Measurements from ENCODE around the gene DGAT2.
A peak's percentile ranks its signal among the peaks of the same experiment; 100 is the strongest.
"Not testable (repeated sequence)": the region's sequence is repeated elsewhere in the genome, so short reads cannot be mapped to it uniquely, and the experiment has no call there.

DGAT2 gene, protein sequence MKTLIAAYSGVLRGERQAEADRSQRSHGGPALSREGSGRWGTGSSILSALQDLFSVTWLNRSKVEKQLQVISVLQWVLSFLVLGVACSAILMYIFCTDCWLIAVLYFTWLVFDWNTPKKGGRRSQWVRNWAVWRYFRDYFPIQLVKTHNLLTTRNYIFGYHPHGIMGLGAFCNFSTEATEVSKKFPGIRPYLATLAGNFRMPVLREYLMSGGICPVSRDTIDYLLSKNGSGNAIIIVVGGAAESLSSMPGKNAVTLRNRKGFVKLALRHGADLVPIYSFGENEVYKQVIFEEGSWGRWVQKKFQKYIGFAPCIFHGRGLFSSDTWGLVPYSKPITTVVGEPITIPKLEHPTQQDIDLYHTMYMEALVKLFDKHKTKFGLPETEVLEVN

DNA sequence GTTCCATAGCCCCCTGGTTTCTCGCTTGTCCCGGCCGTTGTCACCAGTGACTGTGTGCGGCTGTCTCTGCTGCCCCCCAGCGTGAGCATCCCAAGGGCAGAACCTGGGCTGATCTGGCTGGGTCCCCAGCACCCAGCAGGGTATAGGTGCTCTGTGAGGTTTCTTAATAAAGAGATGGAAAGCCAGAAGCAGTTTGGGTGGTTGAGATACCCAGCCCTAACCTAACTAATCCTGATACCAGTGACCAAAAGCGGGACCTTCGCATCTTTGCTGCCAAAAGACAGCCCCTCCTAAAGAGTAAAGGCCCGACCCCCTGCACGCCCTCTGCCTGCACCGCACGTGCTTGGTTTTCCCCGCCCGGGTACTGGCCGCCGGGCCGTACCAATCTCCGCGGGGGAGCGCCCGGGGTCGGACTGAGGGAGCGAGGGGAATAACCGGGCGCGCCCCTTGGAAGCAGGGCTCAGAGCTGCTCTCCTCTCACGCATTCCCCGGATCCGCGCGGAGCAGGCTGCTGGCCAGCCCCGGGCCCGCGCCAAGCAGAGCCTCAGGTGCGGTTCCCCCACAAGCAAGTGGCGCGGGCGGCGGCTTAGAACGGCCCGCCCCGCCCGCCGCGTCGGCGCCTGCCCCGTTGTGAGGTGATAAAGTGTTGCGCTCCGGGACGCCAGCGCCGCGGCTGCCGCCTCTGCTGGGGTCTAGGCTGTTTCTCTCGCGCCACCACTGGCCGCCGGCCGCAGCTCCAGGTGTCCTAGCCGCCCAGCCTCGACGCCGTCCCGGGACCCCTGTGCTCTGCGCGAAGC is at the start of gene DGAT2:
Gene DGAT2 (plus strand): TSS at position 667 of the 797 bp plus-strand sequence. CDS start 214 bp downstream, outside the sequence.
- peak; percentile 70 for DNase-seq

DNA sequence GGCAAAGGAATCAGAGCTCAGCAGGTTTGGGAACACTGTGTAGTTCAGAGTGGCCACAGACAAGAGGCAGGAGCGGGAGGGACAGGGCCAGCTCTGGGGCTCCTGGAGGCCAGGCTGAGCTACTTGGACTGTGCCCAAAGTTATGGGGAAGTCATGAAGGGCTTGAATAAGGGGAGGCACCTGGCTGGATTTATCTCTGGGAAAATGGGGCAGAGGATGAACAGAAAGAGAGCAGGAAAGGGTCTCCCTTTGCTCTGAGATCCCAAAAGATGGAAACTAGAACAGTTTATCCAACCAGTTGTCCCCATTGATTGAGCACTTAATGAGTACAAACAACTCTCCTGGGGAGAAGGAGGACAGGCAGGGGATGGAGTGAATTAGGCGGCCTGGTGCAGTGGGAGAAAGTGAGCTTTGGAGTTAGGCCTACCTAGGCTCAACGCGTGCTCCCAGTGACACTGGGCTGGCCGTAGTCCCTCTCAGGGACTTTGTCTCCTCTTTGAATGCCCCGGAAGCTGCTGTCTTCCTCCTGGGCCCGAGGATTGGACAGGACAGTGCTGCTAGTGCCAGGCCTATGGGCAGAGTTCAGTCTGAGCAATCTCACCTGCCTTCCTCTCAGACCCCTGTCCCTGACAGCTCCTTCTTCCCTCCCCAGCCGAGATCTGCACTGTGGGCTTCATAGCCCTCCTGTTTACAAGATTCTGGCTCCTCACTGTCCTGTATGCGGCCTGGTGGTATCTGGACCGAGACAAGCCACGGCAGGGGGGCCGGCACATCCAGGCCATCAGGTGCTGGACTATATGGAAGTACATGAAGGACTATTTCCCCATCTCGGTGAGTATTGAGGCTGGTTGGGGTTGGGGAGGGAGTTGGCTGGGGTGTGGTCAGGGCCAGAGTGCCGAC is 49.0 kb upstream of the DGAT2 start:
- no peak for DNase-seq

GRCh38 chr11:75720639-75721038 is 47.9 kb upstream of the DGAT2 start:
- no peak for DNase-seq

- no peak for DNase-seq
Observed at GRCh38 chr11:75721852-75722668, 46.5 kb upstream of the DGAT2 start.

GRCh38 chr11:75722669-75723042 is 45.9 kb upstream of the DGAT2 start:
- no peak for DNase-seq

DNA sequence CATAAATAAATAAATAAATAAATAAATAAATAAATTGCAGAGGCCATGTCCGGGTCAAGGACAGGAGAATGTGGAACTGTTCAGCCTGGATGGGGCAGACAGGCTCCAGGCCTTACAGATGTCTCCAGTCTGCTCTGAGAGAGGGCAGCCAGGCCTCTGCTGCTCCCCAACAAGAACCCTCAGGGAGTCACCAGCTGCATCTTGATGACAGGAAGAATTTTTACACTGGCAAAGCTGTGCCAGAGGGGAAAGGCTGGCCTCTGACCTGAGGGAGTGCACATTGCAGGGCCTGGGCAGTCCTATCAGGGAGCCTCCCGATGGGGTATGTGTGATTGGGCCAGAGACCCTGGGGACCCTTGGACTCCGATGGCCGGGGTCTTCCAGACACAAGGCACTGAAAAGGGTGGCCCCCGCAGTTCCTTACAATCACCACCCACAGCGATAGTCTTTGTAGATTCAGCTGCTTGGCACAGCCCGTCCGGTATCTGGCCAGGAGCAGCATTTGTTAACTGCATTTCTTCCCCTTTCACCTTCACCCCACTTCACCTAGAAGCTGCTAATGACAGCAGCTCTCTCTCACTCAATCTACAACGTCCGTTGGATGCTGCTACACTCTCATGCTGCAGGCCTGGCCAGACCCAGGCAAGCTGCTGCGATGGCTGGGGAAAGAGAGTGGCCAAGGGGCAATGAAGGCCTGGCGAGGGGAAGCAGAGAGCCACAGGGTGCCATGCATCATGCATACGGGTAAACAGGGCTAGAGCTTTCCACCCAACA is 42.8 kb upstream of the DGAT2 start:
- no peak for DNase-seq

GRCh38 chr11:75728992-75729391 is 39.6 kb upstream of the DGAT2 start:
- no peak for DNase-seq

GRCh38 chr11:75731095-75731494 is 37.5 kb upstream of the DGAT2 start:
- DNase-seq: no peak

DNA sequence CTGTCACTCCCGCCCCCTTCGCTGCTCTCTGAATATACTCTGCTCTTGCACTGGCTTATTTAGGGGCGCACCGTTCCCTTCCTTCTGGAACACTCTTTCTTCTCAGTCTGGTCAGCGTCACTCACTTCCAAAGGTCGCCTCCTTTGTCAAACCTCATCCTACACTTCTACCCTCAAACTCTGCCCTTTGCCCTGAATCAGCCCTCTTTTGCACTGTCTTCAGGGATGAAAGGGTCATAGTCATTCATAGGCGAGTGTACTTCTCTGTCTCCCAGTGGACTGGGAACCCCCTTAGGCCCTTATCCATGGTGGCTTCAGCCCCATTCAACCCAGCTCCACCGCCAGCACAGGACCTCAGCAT is 35.5 kb upstream of the DGAT2 start:
- DNase-seq: no peak

DNA sequence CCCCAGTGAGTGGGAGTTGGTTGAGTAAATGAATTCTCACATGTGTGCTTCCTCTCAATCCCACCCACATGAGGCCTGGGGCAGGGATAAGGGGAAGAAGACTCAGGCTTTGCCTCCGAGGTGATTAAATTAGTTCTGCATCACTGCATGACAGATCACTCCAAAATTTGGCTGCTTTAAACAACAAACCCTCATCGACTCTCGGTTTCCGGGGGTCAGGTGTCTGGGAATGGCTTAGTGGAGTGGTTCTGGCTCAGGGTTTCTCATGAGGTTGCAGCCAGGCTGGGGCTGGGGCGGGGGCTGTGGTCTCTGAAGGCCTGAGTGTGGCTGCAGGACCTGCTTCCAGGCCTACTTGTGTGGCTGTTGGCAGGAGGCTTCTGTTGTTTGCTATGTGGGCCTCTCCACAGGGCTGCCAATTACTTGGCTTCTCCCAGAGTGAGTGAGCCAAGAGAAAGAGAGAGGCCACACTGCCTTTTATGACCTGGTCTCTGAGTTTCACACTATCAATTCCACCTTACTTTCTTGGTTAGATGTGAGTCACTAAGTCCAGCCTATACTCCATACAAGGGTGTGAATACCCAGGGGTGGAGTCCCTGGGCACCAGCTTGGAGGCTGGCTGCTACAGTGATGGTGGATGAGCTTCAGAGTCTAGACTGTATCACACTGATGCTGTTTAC is 35.0 kb upstream of the DGAT2 start:
- peak; percentile 19 for DNase-seq

GRCh38 chr11:75734491-75735180 is 33.9 kb upstream of the DGAT2 start:
- DNase-seq: peak; percentile 19

GRCh38 chr11:75735181-75735845 is 33.3 kb upstream of the DGAT2 start:
- DNase-seq: no peak

DNA sequence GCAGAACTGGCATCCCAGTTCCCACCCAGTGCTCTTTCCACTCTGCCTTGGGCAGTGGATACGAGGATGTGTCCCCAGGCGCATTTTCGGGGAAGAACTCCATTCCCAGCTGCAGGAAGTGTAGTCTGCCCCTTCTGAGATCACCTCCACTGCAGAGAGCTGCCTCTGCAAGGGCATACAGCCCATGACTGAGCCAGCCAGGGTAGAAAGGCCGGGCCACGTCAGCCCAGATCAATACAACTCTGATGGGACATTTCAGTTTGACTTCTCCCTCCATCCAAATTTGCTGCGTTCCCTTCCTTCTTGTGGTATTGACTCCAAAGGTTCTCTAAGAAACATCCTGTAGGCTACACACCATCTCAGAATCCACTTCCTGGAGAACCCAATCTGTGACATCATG is 31.3 kb upstream of the DGAT2 start:
- DNase-seq: no peak

GRCh38 chr11:75740681-75741080 is 27.9 kb upstream of the DGAT2 start:
- no peak for DNase-seq

GRCh38 chr11:75743159-75743558 is 25.4 kb upstream of the DGAT2 start:
- not testable (repeated sequence) for DNase-seq

DNA sequence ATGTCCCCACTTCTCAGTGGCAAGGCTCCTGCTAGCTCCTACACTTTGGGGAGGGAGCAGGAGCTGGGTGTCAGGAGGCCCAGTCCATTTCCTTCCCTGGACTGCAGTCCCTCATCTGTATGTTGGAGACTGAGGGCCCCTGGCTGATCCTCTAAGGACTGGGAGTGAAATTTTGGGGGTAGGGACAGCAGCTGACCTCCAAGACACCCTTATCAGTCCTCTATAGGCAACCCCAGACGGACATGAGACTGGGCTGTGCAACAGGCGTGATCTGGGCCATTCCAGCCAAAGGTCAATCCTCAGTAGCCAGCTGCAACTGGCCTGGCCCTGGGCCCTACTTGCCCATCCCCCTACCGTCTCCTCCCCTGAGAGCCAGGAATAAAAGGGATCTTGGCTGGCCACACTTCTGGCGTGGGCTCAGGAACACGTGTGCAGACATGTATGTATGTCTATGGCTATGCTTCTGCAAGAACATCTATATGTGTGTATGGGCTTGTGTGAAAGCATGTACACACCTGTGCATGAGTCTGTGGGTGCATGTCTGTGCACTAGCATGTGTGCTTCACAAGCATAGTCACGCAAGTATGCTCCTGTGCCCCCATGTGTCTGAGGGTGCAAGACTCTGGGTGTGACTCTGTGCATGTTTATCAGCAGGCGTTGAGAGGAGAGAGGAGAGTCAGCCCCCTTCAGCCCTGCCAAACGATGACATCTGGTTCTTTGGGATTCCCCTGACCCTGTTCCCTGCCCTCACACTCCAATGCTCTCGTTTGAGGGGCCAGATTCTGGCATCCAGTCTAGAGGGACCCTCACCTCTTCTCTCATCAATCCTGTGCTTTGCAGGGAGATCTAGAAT is 24.6 kb upstream of the DGAT2 start:
- no peak for DNase-seq

- no peak for DNase-seq
Observed at GRCh38 chr11:75745807-75746206, 22.8 kb upstream of the DGAT2 start.

GRCh38 chr11:75748729-75749273 is 19.8 kb upstream of the DGAT2 start:
- not testable (repeated sequence) for DNase-seq
